HepG2 (cell line): ENCODE results near the gene OST4. TPM values are rescaled to one million over a fixed set of nuclear protein-coding genes. Genes with fewer than 3 reads are reported as not detected.
A peak's percentile ranks its signal among the peaks of the same experiment; 100 is the strongest.

Source experiments
- HNRNPK ChIP-seq: fragments of 200-400 bp; formaldehyde crosslinking; IDR thresholded peaks from 2 replicates; pipeline ENCODE4 v1.6.1; 2018; ENCODE audit warnings: low read length, low read depth, moderate library complexity, mild to moderate bottlenecking; ENCODE audit not compliant: poor library complexity, severe bottlenecking
- HOXA3 ChIP-seq: sonication (generic); formaldehyde crosslinking; IDR thresholded peaks from 2 replicates; pipeline ENCODE4 v1.5.0; 2020; ENCODE audit warnings: missing genetic modification reagents
- MTF1 ChIP-seq: sonication (generic); formaldehyde crosslinking; IDR thresholded peaks from 2 replicates; pipeline ENCODE4 v1.5.0; 2020; ENCODE audit warnings: missing genetic modification reagents
- NR2C2 ChIP-seq: sonication (generic); formaldehyde crosslinking; IDR thresholded peaks from 2 replicates; pipeline ENCODE4 v1.4.0; 2020; ENCODE audit warnings: missing genetic modification reagents, mild to moderate bottlenecking, moderate library complexity, borderline replicate concordance
- TRIM24 ChIP-seq: sonication (generic); formaldehyde crosslinking; IDR thresholded peaks from 2 replicates; pipeline ENCODE4 v1.8.0; 2022; ENCODE audit warnings: mild to moderate bottlenecking, missing genetic modification reagents
- ZNF333 ChIP-seq: sonication (generic); formaldehyde crosslinking; IDR thresholded peaks from 2 replicates; pipeline ENCODE4 v1.4.0; 2020; ENCODE audit warnings: mild to moderate bottlenecking, missing genetic modification reagents, borderline replicate concordance
- ZNF335 ChIP-seq: sonication (generic); formaldehyde crosslinking; IDR thresholded peaks from 2 replicates; pipeline ENCODE4 v1.4.0; 2020; ENCODE audit warnings: missing genetic modification reagents
- ZNF724P ChIP-seq: sonication (generic); formaldehyde crosslinking; IDR thresholded peaks from 2 replicates; pipeline ENCODE4 v1.8.0; 2022; ENCODE audit warnings: missing genetic modification reagents, borderline replicate concordance
- polyA plus RNA-seq, 8 experiments: library from polyadenylated mRNA; depleted of rRNA in 3 of 8; stranded (reverse) in 7 of 8; unstranded in 1 of 8; fragments of >200 nt; fragmentation: Illumina TruSeq in 4 of 8; extraction: Trizol in 4 of 8; gene quantifications; 2 replicates each; pipeline versions ENCODE4 v1.2.1 to v1.2.3, GENCODE V29; 2011 to 2016; ENCODE audit warnings: low read depth in 4 of 8, missing spikeins in 1 of 8, mixed read lengths in 1 of 8; ENCODE audit not compliant: insufficient read depth in 1 of 8
- total RNA-seq, 5 experiments: library from RNA; depleted of rRNA; stranded (reverse); fragments of >200 nt; fragmentation: Illumina TruSeq; extraction: Trizol; gene quantifications; 2 replicates each; pipeline ENCODE4 v1.2.3, GENCODE V29; 2016; ENCODE audit warnings: low read depth in 1 of 5
- TF ChIP-seq, protein P1 (sequence below): sonication (generic); formaldehyde crosslinking; IDR thresholded peaks from 2 replicates; pipeline ENCODE4 v1.5.1; 2020; ENCODE audit warnings: missing genetic modification reagents, mild to moderate bottlenecking, borderline replicate concordance
- TF ChIP-seq, protein P2 (sequence below): sonication (generic); formaldehyde crosslinking; IDR thresholded peaks from 2 replicates; pipeline ENCODE4 v1.4.0; 2020; ENCODE audit warnings: missing genetic modification reagents
- TF ChIP-seq, protein P3 (sequence below): sonication (generic); formaldehyde crosslinking; conservative IDR thresholded peaks from 2 replicates; pipeline ENCODE4 v1.8.1; 2023; ENCODE audit warnings: missing genetic modification reagents
- TF ChIP-seq, protein P4 (sequence below): sonication (generic); formaldehyde crosslinking; IDR thresholded peaks from 2 replicates; pipeline ENCODE4 v1.9.0; 2021; ENCODE audit warnings: missing genetic modification reagents, borderline replicate concordance
- TF ChIP-seq, protein P5 (sequence below): sonication (generic); formaldehyde crosslinking; IDR thresholded peaks from 2 replicates; pipeline ENCODE4 v1.4.0; 2020; ENCODE audit warnings: mild to moderate bottlenecking, missing genetic modification reagents, borderline replicate concordance

Gene OST4
- total and polyA plus RNA-seq, 2 of the 13 experiments (the other 11 are each of a cell fraction or from before 2014, with no cell fraction given), result 498 to 584 TPM

DNA sequence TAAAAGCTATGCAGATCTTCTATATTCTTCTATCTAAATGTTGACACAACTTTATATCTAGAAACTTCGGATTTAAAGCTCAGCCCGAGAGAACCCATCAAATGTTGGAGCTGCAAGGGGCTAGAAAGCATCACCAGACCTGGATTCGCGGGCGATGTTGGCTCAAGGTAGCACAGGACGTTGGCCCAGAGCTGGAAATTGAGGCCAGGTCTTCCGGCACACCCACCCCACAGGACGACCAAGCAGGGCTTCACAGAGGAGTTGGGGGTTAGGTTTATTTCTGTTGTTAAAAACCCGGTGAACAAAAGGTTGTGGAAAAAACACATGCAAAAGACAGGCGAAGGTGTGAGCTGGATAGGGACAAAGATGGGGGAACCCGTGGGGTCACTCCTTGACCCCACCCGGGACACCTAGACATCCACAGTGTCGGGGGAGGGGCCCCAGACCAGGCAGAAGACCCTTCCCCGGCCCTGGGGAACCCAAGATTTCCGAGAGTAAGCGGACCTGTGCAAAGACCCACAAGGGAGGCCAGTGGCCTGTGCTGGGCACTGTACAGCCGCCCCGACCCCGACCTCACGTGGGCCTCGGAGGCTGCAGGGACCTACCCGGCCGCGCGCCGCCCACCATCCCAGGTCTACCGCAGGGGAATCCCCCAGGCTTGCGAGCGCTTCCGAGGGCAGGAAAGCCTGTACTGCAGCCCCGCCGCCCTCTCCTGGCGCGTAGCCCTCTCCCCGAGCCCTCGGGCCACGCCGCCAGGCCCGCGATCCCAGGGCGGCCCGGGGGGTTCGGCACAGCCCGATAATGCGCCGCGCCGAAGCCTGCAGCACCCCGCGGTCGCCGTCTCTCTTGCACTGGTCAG lies 21.8 kb downstream of the OST4 start (continued):
- TF ChIP-seq ZNF724P (CRISPR knock-in tag) (peak; percentile 80), HNRNPK (peak; percentile 73), MTF1 (CRISPR knock-in tag) (no peak), ZNF333 (CRISPR knock-in tag) (no peak; the same call in 1 of the 2 replicates), HOXA3 (CRISPR knock-in tag) (0 out of 2 replicates have a peak, but pooled peaks have one; percentile 5), TRIM24 (CRISPR knock-in tag) (0 out of 2 replicates have a peak, but pooled peaks have one; percentile 15), NR2C2 (CRISPR knock-in tag) (no peak), ZNF335 (CRISPR knock-in tag) (no peak)
- TF ChIP-seq, protein P1, sequence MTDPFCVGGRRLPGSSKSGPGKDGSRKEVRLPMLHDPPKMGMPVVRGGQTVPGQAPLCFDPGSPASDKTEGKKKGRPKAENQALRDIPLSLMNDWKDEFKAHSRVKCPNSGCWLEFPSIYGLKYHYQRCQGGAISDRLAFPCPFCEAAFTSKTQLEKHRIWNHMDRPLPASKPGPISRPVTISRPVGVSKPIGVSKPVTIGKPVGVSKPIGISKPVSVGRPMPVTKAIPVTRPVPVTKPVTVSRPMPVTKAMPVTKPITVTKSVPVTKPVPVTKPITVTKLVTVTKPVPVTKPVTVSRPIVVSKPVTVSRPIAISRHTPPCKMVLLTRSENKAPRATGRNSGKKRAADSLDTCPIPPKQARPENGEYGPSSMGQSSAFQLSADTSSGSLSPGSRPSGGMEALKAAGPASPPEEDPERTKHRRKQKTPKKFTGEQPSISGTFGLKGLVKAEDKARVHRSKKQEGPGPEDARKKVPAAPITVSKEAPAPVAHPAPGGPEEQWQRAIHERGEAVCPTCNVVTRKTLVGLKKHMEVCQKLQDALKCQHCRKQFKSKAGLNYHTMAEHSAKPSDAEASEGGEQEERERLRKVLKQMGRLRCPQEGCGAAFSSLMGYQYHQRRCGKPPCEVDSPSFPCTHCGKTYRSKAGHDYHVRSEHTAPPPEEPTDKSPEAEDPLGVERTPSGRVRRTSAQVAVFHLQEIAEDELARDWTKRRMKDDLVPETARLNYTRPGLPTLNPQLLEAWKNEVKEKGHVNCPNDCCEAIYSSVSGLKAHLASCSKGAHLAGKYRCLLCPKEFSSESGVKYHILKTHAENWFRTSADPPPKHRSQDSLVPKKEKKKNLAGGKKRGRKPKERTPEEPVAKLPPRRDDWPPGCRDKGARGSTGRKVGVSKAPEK (CRISPR knock-in tag), result peak; percentile 86; the same call in 1 of the 2 replicates
- TF ChIP-seq, protein P2, sequence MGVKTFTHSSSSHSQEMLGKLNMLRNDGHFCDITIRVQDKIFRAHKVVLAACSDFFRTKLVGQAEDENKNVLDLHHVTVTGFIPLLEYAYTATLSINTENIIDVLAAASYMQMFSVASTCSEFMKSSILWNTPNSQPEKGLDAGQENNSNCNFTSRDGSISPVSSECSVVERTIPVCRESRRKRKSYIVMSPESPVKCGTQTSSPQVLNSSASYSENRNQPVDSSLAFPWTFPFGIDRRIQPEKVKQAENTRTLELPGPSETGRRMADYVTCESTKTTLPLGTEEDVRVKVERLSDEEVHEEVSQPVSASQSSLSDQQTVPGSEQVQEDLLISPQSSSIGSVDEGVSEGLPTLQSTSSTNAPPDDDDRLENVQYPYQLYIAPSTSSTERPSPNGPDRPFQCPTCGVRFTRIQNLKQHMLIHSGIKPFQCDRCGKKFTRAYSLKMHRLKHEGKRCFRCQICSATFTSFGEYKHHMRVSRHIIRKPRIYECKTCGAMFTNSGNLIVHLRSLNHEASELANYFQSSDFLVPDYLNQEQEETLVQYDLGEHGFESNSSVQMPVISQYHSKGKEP (CRISPR knock-in tag), result 0 out of 2 replicates have a peak, but pooled peaks have one; percentile 24
- TF ChIP-seq, protein P3, sequence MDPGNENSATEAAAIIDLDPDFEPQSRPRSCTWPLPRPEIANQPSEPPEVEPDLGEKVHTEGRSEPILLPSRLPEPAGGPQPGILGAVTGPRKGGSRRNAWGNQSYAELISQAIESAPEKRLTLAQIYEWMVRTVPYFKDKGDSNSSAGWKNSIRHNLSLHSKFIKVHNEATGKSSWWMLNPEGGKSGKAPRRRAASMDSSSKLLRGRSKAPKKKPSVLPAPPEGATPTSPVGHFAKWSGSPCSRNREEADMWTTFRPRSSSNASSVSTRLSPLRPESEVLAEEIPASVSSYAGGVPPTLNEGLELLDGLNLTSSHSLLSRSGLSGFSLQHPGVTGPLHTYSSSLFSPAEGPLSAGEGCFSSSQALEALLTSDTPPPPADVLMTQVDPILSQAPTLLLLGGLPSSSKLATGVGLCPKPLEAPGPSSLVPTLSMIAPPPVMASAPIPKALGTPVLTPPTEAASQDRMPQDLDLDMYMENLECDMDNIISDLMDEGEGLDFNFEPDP (CRISPR knock-in tag), result 0 out of 2 replicates have a peak, but pooled peaks have one; percentile 64
- TF ChIP-seq, protein P4, sequence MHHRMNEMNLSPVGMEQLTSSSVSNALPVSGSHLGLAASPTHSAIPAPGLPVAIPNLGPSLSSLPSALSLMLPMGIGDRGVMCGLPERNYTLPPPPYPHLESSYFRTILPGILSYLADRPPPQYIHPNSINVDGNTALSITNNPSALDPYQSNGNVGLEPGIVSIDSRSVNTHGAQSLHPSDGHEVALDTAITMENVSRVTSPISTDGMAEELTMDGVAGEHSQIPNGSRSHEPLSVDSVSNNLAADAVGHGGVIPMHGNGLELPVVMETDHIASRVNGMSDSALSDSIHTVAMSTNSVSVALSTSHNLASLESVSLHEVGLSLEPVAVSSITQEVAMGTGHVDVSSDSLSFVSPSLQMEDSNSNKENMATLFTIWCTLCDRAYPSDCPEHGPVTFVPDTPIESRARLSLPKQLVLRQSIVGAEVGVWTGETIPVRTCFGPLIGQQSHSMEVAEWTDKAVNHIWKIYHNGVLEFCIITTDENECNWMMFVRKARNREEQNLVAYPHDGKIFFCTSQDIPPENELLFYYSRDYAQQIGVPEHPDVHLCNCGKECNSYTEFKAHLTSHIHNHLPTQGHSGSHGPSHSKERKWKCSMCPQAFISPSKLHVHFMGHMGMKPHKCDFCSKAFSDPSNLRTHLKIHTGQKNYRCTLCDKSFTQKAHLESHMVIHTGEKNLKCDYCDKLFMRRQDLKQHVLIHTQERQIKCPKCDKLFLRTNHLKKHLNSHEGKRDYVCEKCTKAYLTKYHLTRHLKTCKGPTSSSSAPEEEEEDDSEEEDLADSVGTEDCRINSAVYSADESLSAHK, result 0 out of 2 replicates have a peak, but pooled peaks have one; percentile 17
- TF ChIP-seq, protein P5, sequence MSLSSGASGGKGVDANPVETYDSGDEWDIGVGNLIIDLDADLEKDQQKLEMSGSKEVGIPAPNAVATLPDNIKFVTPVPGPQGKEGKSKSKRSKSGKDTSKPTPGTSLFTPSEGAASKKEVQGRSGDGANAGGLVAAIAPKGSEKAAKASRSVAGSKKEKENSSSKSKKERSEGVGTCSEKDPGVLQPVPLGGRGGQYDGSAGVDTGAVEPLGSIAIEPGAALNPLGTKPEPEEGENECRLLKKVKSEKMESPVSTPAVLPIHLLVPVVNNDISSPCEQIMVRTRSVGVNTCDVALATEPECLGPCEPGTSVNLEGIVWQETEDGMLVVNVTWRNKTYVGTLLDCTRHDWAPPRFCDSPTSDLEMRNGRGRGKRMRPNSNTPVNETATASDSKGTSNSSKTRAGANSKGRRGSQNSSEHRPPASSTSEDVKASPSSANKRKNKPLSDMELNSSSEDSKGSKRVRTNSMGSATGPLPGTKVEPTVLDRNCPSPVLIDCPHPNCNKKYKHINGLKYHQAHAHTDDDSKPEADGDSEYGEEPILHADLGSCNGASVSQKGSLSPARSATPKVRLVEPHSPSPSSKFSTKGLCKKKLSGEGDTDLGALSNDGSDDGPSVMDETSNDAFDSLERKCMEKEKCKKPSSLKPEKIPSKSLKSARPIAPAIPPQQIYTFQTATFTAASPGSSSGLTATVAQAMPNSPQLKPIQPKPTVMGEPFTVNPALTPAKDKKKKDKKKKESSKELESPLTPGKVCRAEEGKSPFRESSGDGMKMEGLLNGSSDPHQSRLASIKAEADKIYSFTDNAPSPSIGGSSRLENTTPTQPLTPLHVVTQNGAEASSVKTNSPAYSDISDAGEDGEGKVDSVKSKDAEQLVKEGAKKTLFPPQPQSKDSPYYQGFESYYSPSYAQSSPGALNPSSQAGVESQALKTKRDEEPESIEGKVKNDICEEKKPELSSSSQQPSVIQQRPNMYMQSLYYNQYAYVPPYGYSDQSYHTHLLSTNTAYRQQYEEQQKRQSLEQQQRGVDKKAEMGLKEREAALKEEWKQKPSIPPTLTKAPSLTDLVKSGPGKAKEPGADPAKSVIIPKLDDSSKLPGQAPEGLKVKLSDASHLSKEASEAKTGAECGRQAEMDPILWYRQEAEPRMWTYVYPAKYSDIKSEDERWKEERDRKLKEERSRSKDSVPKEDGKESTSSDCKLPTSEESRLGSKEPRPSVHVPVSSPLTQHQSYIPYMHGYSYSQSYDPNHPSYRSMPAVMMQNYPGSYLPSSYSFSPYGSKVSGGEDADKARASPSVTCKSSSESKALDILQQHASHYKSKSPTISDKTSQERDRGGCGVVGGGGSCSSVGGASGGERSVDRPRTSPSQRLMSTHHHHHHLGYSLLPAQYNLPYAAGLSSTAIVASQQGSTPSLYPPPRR (CRISPR knock-in tag), result peak; percentile 53; the same call in 1 of the 2 replicates
